GM15510 (cell line): ENCODE data around the gene STAT3.

Source experiments
- POLR2A ChIP-seq: IDR thresholded peaks from 3 replicates; pipeline ENCODE4 v1.6.1; 2011; ENCODE audit warnings: borderline replicate concordance; ENCODE audit not compliant: insufficient read length; ENCODE audit errors: extremely low read depth

Gene STAT3

DNA sequence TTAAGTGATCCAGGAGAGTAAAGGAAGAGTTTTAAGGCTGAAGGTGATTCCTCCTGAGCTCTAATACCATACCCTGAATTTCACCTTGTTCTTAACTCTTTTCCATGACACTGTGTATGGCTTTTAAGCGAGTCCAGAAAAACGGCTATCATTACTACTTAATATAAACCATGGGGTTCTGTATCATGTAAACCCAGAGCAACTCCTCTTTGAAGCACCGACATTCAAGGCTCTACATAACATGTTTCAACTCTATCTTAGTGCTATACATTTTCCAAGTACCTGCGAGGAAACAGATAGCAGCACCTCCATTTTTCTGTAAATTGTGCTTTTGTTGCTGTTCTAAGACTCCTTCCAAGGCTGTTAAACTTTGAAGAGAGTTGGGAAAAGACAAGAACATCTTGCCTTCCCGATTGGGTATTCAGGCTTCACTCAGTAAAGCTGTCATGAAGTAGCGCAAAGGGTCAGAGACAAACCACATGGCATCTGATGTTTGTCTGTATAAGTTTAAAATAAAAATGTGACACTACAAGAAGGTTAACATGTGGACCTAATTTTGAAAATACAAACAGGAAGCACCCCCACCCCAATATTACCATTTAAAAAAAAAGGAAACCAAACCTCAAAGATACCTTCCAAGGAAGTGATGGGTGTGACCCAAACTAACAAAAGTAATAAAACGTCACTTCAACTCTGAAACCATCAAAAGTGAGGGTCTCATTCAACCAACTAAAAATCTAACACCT lies 115.9 kb downstream of the STAT3 start:
- TF ChIP-seq POLR2A = no peak

DNA sequence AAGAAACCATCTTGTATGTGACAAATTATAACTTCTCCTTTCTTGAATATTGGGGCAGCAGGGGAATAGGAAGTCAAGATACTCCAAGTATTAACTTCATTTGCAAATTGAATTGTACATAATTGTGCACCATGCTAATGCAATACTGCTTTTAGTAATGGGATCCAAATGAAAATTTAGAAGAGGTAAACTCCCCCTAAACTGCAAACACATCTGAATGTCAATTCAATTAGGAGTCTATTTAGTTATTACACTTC lies 116.5 kb downstream of the STAT3 start:
- no peak for TF ChIP-seq POLR2A

GRCh38 chr17:42271006-42271778 lies 117.0 kb downstream of the STAT3 start:
- no peak for TF ChIP-seq POLR2A

GRCh38 chr17:42270596-42270995 lies 117.6 kb downstream of the STAT3 start:
- TF ChIP-seq POLR2A = no peak

- no peak for TF ChIP-seq POLR2A
Measured at GRCh38 chr17:42270170-42270535, 118.1 kb downstream of the STAT3 start.

DNA sequence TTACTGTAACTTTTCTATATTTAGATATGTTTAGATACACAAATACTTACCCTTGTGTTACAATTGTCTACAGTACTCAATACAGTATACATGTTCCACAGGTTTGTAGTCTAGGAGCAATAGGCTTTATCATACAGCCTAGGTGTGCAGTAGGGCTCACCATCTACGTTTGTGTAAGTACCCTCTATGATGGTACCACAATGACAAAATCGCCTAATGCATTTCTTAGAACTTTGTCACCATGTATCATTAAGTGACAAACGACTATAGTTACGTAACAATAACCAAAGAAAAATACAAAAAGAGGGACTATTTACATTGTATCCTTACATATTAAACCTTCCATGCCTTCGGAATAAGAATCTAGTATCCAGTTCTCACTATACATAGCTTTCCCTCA lies 120.0 kb downstream of the STAT3 start:
- no peak for TF ChIP-seq POLR2A

GRCh38 chr17:42266918-42267766 lies 121.1 kb downstream of the STAT3 start:
- TF ChIP-seq POLR2A = no peak

DNA sequence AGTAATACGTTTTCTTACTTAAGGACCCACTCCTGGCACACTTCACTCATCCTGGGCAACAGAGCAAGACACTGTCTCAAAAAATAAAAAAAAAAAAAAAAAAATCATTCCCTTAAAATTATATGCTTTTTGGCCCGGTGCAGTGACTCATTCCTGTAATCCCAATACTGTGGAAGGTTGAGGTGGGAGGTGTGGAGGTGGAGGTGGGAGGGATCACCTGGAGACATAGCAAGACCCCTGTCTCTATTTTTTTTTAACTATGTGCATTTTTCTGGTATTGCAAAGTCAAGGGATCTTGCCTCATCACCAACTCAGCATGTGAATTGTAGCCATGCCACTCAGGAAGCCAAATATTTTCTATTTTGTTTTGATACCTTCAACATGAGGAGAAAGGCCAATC lies 121.8 kb downstream of the STAT3 start:
- TF ChIP-seq POLR2A = no peak
